Stimulated activated CD8-positive, alpha-beta memory T cell treated with anti-CD3 and anti-CD28 coated beads, Interleukin-7, amount 100 ng/mL, for 48 hours (primary cell): Measurements from ENCODE around the gene SSR4.
"Not testable (repeated sequence)": the region's sequence is repeated elsewhere in the genome, so short reads cannot be mapped to it uniquely, and the experiment has no call there.

Experiments
- DNase-seq, 2 donors: peaks; one replicate each; pipeline ENCODE4 v3.0.0-alpha.2; 2020; ENCODE audit warnings: low read depth in 1 of 2; ENCODE audit errors: extremely low read depth in 1 of 2

Gene SSR4

DNA sequence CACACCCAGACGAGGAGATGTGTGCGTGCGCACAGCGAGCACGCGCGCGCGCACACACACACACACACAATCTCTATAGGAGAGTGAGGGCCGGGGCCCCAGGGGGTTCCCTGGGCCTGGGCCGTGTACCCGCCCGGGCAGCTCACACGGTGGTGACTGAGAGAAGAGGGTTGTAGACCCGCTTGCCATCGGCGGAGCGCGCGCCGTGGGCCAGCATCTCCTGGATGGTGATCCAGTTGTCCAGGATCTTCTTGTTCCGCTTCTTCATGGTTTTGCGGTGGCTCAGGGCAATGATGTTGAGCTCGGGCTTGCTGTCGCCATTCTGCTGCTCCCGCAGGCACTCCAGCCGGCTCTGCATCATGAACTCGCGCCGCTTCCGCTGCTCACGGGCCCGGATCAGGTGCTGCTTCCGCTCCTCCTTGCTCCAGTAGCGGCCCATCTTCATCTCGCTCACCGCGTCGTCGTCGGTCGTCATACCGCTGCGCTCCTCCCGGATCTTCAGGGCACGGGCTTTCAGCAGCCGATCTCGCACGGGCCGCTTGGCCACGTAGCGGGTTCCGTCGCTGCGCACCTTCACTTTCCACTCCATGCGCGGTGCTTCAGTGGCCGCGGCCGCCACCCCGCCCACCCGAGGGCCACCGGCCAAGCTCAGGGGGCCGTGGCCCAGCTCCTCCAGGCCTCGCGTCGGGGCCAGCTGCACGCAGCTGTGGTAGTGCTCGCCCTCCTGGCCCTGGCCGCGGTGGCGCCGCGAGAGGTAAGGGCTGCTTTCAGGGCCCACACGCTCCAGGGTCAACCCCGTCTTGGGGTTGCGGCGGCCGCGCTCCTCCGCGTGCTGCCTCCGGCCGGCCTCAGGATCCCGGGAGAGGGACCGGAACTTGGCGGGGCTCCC, 9.0 kb downstream of the SSR4 start:
- DNase-seq = no peak

GRCh38 chrX:153804100-153804595, 9.7 kb downstream of the SSR4 start:
- DNase-seq = no peak

GRCh38 chrX:153804621-153805020, 10.2 kb downstream of the SSR4 start:
- no peak for DNase-seq

DNA sequence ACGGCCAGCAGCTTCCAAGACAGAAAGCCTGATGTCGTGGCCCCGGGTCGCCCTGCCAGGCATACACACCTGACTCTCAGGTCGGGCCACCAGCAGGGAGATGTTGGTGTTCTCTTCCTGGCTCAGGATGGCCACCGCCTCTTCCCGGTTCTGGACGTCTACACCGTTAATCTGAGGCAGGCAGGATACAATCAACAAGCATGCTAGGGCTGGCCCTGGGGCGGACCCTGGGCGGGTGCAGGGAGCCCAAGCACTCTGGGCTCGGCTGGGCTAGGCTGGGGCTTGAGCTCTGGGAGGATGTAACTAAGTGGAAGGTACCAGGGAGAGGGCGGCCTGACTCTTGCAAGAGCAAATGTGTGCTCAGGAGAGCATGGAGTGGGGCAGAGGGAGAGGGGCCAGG, 11.0 kb downstream of the SSR4 start:
- no peak for DNase-seq

GRCh38 chrX:153806999-153807575, 12.6 kb downstream of the SSR4 start:
- no peak for DNase-seq

DNA sequence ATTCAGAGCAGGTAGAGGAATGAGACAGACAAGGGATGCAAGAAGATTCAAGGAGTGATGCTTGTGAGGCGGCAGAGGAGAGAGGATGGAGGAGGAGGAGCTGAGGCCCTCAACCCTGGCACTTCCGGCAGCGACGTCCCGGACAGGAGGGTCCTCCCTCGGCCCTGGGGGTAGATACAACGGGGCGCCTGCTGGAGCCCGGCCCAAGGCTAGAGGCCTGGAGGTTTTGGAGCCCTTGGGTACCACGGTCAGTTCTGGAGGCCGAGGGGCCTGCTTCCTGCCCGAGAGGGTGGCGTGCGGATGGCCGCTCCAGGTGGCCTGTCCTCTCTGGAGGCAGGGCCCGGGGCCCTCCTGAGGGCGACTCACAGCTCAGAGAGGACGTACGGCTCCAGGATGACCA, 13.5 kb downstream of the SSR4 start:
- no peak for DNase-seq

GRCh38 chrX:153812220-153812619, 17.8 kb downstream of the SSR4 start:
- no peak for DNase-seq

- DNase-seq = no peak
Measured at GRCh38 chrX:153813161-153813560, 18.7 kb downstream of the SSR4 start.

- no peak for DNase-seq
Measured at GRCh38 chrX:153814591-153815315, 20.3 kb downstream of the SSR4 start.

DNA sequence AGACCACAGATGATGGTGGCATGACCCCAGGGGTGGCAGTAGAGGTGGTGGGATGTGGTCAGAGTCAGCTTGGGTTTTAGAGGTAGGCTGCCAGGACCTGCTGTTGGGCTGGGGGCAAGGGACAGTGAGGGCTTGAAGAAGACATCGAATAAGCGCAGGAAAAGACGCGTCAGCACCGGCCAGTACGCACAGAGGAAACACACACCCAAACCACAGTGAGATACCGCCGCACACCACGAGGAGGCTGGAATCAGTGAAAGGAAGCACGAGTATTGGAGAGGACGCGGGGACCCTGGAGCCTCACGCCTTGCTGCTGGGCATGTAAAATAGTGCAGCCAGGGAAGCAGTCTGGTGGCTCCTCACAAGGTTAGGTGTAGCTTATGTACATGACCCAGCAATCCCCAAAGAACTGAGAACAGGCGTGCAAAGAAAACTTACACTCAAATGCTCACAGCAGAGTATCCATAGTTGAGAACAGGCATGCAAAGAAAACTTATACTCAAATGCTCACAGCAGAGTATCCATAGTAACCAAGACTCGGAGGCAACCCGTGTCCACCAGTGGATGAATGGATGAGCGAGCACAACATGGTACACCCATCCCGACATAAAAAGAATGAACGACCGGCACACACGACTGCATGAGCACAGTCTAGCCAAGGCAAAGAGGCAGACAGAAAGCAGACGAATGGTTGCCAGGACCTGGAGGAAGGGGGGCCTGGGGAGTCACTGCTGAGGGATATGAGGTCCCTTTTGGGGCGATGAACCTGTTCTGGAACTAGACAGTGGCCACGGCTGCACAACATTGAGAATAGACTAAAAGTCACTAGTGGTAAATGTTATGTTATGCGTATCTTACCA, 22.6 kb downstream of the SSR4 start:
- DNase-seq = no peak

DNA sequence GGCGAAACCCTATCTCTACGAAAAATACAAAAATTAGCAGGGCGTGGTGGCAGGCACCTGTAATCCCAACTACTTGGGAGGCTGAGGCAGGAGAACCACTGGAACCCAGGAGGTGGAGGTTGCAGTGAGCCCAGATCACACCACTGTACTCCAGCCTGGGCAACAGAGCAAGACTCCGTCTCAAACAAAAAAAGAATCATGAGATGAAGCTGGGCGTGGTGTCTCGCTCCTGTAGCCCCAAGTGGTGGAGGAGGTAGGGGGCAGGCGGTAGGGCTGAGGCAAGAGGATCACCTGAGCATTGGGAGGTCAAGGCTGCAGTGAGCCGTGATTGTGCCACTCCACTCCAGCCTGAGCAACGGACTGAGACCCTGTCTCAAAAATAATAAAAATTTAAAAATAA, 23.6 kb downstream of the SSR4 start:
- not testable (repeated sequence) for DNase-seq

DNA sequence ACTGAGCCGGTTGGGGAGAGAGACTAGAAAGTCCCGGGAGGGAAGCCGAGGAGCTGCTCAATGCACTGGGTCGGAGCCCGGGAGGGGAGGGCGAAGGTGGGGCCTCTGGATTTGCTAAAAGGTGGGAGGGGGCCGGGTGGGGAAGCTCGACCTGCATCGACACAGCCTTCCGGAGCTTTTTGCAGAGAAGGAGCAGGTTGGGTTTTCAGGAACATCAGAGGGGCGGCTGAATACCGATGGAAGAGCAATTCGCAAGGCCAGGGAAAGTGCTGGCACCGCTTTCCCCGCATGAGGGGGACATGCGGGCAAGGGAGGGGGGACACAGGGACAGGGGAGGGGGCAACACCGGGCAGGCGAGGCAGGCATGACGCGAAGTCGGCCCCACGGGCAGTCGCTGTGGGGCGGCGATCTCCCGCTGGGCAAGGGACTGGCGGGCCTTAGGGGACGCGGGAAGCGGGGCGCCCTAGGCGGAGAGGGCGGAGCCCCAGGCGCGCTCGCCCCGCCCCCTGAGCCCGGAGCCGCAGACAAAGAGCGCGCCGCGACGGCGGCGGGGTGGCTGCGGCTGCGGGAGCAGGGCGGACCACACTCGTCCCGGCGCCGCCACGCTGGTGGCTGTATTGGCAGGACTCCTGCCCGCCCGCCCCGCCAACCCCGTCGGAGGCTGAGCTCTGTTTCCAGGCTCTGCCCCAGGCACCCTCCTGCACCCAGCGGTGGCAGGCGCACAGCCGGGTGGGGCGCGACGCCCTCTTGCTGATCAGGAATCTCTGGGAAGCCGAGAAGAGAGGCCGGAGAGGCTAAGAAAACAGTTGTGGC, 24.3 kb downstream of the SSR4 start:
- no peak for DNase-seq

GRCh38 chrX:153819384-153820040, 25.0 kb downstream of the SSR4 start:
- no peak for DNase-seq

- no peak for DNase-seq
Measured at GRCh38 chrX:153820601-153821000, 26.1 kb downstream of the SSR4 start.

DNA sequence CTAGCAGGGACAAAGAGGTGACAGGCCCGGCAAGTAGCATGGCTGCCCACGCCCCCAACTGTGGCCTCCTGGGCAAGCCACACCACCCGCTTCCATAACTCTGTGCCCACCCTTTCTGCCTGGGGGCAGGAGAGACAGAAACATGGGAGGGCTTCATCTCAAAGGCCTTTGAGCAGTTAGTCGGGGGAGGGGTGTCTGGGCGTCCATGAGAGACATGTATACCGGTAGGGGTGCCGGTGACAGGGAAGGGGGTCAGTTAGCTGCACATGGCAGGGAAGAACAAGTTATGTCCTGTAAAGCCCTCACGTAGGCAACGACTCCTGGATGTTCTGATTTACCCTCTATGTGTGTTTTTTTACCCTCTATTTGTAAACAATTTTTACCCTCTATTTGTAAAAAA, 26.6 kb downstream of the SSR4 start:
- no peak for DNase-seq

DNA sequence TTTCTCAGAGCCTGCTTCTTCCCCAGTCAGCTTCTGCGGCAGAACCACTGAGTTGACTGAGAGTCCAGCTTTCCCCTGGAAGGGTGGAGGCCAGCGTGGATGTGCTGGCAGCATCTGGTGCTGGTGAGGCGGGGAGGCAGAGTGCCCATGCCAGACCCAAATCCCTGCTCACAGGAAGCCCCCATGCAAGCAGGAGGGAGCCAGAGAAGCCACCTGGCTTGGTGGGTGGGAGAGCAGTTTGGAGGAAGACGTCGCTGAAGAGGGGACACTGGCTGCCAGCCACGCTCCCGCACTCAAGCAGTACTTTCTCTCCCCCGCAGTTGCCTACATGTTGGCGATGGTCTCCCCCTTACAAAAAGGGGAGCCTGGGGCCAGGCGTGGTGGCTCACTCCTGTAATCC, 29.9 kb downstream of the SSR4 start:
- DNase-seq = no peak

- DNase-seq = no peak
Measured at GRCh38 chrX:153825042-153825441, 30.6 kb downstream of the SSR4 start.

DNA sequence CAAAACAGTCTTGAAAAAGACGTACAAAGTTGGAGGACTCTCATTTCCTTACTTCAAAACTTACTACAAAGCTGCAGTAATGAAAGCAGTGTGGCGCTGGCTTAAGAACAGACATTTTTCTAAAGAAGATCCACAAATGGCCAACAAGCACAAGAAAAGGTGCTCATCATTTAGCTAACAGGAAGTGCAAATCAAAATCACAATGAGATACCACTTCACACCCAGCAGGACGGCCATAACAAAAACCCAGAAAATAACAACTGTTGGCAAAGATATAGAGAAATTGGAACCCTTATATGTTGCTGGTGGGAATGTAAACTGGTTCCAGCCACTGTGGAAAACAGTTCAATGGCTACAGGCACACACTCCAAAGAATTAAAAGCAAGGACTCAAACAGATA, 32.5 kb downstream of the SSR4 start:
- DNase-seq = no peak

- no peak for DNase-seq
Measured at GRCh38 chrX:153827903-153828302, 33.4 kb downstream of the SSR4 start.
